Panc1 (cell line): Measurements from ENCODE around the gene KCTD19.

Experiments
- CTCF ChIP-seq: fragments of 450-650 bp; IDR thresholded peaks from 2 replicates; pipeline ENCODE4 v1.5.1; 2017; ENCODE audit warnings: mild to moderate bottlenecking
- POLR2AphosphoS5 ChIP-seq: IDR thresholded peaks from 2 replicates; pipeline ENCODE4 v1.6.1; 2012; ENCODE audit warnings: mild to moderate bottlenecking, low read depth, low read length, moderate library complexity
- SIN3A ChIP-seq: IDR thresholded peaks from 2 replicates; pipeline ENCODE4 v1.6.1; 2012; ENCODE audit warnings: low read depth, mild to moderate bottlenecking, low read length, moderate library complexity, borderline replicate concordance; ENCODE audit not compliant: insufficient read depth
- TCF7L2 ChIP-seq: IDR thresholded peaks from 2 replicates; pipeline ENCODE4 v1.6.1; 2011; ENCODE audit warnings: mild to moderate bottlenecking, low read depth, low read length, inconsistent platforms

- no peak for TF ChIP-seq CTCF
- no peak for TF ChIP-seq TCF7L2
- TF ChIP-seq SIN3A = no peak
- no peak for TF ChIP-seq POLR2AphosphoS5
Observed at GRCh38 chr16:67333315-67333714, 6.8 kb upstream of the KCTD19 start.
